Left lobe of liver (tissue), 2 donors: ENCODE measurements around the gene SUGCT. TPM values are rescaled to one million over a fixed set of nuclear protein-coding genes. Genes with fewer than 3 reads are reported as not detected.

Source experiments
- ATAC-seq: fragments of 200-7000 bp; cut with Tn5 transposase; one replicate; pipeline ENCODE4 v1.9.1; 2020; ENCODE audit warnings: mild to moderate bottlenecking, moderate library complexity
- DNase-seq: peaks from one replicate; pipeline ENCODE4 v3.0.0-alpha.2; 2020; ENCODE audit warnings: low spot score
- total RNA-seq: library from RNA; stranded (reverse); gene quantifications from one replicate; pipeline ENCODE4 v1.2.1, GENCODE V29; 2021
- donor health status: DM: no; HTN: no; CAD: no; lungs with moderate emphysema.
- donor health status: DM: no; HTN: yes; CAD: no.

SUGCT gene
- total RNA-seq, 1 donor from 2014 or later: 14.3 TPM

- DNase-seq (no peak), ATAC-seq (no peak)
Measured at GRCh38 chr7:40400525-40400924, 265.7 kb downstream of the SUGCT start.

DNA sequence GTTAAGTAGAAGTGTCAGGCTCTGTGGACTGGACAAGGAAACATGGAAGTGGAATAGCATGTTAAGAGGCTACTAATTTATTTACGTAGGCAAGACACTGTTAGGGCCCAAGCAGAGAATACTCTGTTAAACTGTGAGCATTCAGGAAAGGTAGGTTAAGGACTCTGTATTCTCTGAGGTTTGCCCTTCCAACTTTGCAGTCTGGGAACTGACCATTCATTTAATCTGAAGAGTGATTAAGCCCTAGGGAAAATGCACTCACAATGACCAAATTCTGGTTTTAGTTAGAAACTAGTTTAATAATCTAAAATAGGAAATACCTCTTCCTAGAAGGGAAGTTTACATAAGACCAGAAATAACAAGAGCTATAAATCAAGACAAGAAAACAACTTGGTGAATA is 266.6 kb downstream of the SUGCT start:
- no peak for DNase-seq

DNA sequence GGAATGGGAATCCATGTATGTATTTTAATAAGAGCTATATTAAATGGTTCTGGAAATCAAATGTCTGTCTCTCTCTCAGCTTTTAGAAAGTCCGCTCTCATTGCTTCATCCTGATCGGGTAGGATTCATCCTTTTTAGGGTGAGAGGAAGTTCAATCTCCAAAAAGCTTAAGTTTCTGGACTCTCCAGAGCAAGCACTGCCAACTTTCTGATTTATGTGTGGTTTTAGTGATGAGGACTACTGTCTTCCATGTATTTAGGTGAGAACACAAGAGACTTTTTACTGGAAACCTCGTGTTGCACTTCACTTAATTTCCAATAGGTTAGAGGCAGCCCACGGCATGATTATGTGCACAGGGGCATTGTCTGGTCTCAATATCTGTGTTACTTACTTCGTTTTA is 267.9 kb downstream of the SUGCT start:
- DNase-seq (no peak), ATAC-seq (peak; percentile 24)

More for the DNA sequence above, 266.6 kb downstream of the SUGCT start:
- no peak for ATAC-seq

GRCh38 chr7:40403703-40404476 is 269.1 kb downstream of the SUGCT start:
- DNase-seq (no peak), ATAC-seq (peak; percentile 89)

- DNase-seq (no peak), ATAC-seq (no peak)
Measured at GRCh38 chr7:40405991-40406390, 271.2 kb downstream of the SUGCT start.

- no peak for ATAC-seq
- no peak for DNase-seq
Measured at GRCh38 chr7:40412323-40412722, 277.5 kb downstream of the SUGCT start.

- ATAC-seq (peak; percentile 91), DNase-seq (peak; percentile 90)
Measured at GRCh38 chr7:40414704-40415103, 279.9 kb downstream of the SUGCT start.

DNA sequence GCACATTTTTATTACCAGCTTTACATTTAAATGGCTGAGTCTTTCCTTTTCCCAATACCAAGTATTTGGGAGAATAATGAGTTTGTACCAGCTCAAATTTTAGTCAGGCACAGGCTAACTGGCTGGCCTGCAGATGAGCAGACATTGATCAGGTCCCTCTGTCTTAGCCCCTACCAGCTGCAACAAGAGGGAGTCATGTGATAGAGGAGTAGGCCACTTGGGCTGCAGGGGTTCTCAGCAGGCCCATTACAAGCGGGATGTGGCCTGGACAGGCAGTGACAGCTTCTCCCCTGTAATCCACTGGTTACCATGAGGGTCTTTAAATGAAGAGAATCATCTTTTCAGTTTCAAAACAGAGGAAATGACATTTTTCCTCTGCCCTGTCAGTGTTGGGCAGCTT is 283.6 kb downstream of the SUGCT start:
- no peak for DNase-seq
- peak; percentile 24 for ATAC-seq

- peak; percentile 40 for ATAC-seq
- no peak for DNase-seq
Measured at GRCh38 chr7:40418983-40419382, 284.2 kb downstream of the SUGCT start.

- ATAC-seq (no peak), DNase-seq (no peak)
Measured at GRCh38 chr7:40419806-40420205, 285.0 kb downstream of the SUGCT start.

DNA sequence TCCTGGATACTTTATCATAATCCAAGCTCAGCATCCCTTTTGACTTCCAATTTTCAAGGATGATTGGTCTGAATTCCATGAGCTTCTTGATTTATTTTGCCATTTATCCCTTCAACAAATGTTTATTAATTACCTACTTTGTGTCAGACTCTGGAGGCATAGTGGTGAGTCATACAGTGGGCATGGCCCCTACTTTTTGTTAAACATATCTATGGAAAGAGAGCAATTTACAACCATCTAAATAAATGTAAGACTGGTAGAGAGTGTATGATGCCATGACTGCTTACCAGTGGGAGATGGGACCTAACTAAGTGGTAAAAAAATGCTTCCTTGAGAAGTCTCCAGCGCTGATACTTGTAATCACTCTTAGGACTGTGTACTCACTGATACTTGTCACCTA is 286.6 kb downstream of the SUGCT start:
- no peak for DNase-seq
- no peak for ATAC-seq

- ATAC-seq: no peak
- no peak for DNase-seq
Measured at GRCh38 chr7:40425696-40426095, 290.9 kb downstream of the SUGCT start.

- DNase-seq (no peak), ATAC-seq (no peak)
Measured at GRCh38 chr7:40428421-40428820, 293.6 kb downstream of the SUGCT start.

DNA sequence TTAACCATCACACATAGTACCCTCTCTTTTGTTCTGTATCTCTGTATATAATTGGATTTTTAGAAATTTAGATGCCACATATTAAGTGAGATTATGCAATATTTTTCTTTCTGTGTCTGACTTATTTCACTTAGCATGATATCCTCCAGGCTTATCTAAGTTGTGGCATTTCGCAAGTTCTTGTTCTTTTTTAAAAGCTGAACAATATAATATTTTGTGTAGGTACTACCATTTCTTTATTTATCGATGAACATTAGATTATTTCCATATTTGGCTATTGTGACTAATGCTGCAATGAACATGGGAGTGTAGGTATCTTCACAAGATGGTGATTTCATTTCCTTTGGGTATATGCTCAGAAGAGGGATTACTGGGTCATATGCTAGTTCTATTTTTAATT is 295.0 kb downstream of the SUGCT start:
- DNase-seq: no peak
- no peak for ATAC-seq

GRCh38 chr7:40432046-40432445 is 297.2 kb downstream of the SUGCT start:
- DNase-seq: no peak
- no peak for ATAC-seq

DNA sequence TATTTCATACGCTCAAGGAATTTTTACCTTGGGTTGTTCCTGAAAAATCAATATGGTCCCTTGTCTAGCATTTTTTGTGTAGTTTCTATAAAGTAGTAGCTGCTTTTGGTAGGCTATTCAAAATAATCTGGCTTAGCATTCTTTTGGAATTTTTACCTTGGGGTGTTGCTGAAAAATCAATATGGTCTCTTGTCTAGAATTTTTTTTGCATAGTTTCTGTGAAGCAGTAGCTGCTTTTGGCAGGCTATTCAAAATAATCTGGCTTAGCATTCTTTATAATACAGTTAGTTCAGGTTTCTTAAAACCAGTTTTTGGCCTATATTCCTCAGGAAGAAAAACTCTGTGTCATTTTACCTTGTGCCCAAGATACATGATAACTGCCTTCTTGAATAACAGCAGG is 301.9 kb downstream of the SUGCT start:
- DNase-seq (no peak), ATAC-seq (no peak)

DNA sequence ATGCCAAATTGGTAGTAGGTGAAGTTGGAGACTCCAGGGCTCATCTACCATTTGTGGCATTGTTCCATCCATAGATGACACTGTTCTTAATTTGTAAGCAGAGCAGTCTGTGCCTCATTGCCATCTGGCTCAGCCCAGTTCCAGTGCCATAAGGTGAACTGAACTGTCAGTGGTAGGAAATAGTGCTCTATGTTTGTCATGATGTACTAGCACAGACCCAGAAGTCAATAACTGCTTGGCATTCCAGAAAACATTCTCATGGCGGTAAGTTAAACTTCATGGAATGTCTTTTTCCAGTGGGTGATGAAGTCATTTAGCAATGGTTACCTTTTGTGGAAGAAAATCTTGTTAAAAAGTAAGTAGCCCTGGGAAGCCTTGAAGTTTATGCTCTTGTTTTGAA is 302.7 kb downstream of the SUGCT start:
- DNase-seq (no peak), ATAC-seq (peak; percentile 64)

DNA sequence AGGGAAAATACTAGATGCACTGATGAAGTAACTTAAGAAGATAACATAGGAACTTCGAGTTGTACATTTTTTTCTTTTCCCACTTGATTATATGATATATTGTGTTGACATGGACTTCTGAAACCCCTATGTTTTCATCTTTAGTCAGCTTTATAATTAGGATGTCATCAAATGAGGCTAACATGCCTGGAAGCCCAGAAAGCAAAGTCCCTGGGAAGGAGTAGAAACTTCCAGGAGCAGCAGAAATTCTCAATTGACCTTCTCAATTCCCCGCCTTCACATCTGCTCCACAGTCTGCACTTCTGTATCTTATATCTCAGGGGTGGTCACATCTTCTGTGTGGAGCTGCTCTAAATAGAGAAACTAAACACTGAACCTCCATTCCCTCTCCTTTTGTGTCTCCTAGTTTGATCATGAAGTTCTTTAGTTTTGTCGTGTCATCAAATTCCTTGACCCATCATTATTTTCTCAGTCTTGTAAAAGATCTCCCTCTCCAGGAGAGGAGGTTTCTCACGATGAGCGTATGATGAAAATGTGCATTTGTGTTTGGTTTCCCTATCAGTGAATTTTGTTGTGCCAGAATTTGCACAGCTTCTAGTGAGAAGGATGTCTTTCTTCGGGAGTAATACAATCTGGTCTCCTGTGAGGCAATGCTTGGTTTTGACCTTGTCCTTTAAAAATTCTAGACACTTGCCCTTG is 303.3 kb downstream of the SUGCT start:
- ATAC-seq (no peak), DNase-seq (no peak)

- ATAC-seq (no peak), DNase-seq (no peak)
Measured at GRCh38 chr7:40439686-40440085, 304.9 kb downstream of the SUGCT start.

GRCh38 chr7:40447345-40447744 is 312.5 kb downstream of the SUGCT start:
- ATAC-seq (no peak), DNase-seq (no peak)

- DNase-seq (no peak), ATAC-seq (peak; percentile 79)
Measured at GRCh38 chr7:40455485-40455884, 320.7 kb downstream of the SUGCT start.

DNA sequence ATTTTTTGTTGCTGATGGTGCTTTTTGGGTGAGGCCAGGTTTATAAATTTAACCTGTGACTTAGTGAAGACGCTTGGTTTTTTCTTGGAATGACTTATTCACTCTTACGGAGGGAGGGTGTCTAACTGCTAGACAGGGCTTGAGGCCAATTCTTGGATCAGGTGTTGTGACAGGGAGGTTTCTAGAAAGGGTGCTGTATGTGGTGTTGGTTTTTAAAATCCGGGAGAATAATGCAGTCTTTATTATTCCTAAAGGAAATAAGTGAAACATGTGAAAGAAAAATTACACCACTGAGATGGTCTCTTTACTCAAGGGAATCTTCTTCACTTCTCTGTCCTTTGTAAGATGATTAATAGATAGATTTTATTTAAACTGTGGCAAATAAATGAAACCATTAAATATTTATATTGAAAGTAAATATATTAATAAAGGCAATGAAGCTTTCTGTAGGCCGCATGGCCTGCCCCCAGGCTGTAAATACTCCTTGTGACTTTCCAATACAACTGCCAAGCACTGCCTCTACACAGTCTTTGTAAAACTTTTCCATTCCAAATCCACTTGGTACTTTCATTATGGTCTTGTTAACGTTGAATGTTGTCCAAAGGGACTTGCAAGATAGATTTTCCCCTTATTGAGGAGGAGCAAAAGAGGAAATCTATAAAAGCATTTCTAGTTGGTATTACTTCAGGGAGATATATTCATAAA is 323.1 kb downstream of the SUGCT start:
- ATAC-seq: no peak
- DNase-seq: no peak
